Tibial nerve (tissue), 4 donors: ENCODE data around the gene CSAG2.
"Not testable (repeated sequence)": the region's sequence is repeated elsewhere in the genome, so short reads cannot be mapped to it uniquely, and the experiment has no call there.

ENCODE experiments used
- CTCF ChIP-seq, 5 experiments: fragments of 200-600 bp in 3 of 5; fragments of 450-650 bp in 2 of 5; sonication (generic) in 3 of 5; IDR thresholded peaks; one replicate each; pipeline ENCODE4 v1.5.1; 2016 to 2019; ENCODE audit warnings: antibody characterized with exemption in 5 of 5, mild to moderate bottlenecking in 3 of 5, moderate library complexity in 2 of 5
- EP300 ChIP-seq, 2 donors: sonication (generic); formaldehyde crosslinking; IDR thresholded peaks; one replicate each; pipeline ENCODE4 v1.6.1; 2017; ENCODE audit warnings: antibody characterized with exemption in 2 of 2, mild to moderate bottlenecking in 1 of 2

DNA sequence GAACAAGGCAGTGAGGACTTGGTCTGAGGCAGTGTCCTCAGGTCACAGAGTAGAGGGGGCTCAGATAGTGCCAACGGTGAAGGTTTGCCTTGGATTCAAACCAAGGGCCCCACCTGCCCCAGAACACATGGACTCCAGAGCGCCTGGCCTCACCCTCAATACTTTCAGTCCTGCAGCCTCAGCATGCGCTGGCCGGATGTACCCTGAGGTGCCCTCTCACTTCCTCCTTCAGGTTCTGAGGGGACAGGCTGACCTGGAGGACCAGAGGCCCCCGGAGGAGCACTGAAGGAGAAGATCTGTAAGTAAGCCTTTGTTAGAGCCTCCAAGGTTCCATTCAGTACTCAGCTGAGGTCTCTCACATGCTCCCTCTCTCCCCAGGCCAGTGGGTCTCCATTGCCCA, 8.7 kb downstream of the CSAG2 start:
- not testable (repeated sequence) for TF ChIP-seq EP300, CTCF (IDR thresholded peaks at IDR 0.05)
